Endothelial cell of umbilical vein (primary cell): ENCODE measurements around the gene NATD1. TPM values are rescaled to one million over a fixed set of nuclear protein-coding genes. Genes with fewer than 3 reads are reported as not detected.
A peak's percentile ranks its signal among the peaks of the same experiment; 100 is the strongest.

Experiments
- BruUV-seq: library from RNA; stranded (reverse); fragments of 400-500 nt; replicated peaks from 2 replicates; lab custom pipeline; 2021; lab: Mats Ljungman, UMichigan
- CTCF ChIA-PET: fragments of 300-600, 350-600 bp; sonication (Branson Sonifier 250); formaldehyde crosslinking; loops from one replicate; lab custom pipeline; 2021; ENCODE audit warnings: antibody characterized with exemption, inconsistent platforms; lab: Charles Lee
- POLR2A ChIA-PET: fragments of 300-600, 350-600 bp; sonication (Branson Sonifier 250); formaldehyde crosslinking; loops from one replicate; lab custom pipeline; 2021; ENCODE audit warnings: antibody characterized with exemption, inconsistent platforms; lab: Charles Lee
- DNase-seq: peaks from one replicate; pipeline ENCODE4 v3.0.0-alpha.2; 2011; ENCODE audit warnings: low read depth, low spot score
- FAIRE-seq: peaks from 2 replicates; lab custom pipeline; 2011; peaks lifted over from hg19 to GRCh38; lab: Jason Lieb, UNC
- H2AFZ ChIP-seq: 2 replicates; pipeline ENCODE4 v1.6.0; 2012; ENCODE audit warnings: low read depth, low read length, control low read depth, inconsistent platforms
- H3K27ac ChIP-seq: 2 replicates; pipeline ENCODE4 v1.5.1; 2011; ENCODE audit warnings: low read depth, mild to moderate bottlenecking, control low read depth, low read length, moderate library complexity; ENCODE audit not compliant: insufficient read depth
- H3K27me3 ChIP-seq, 2 experiments: 2 replicates each; pipeline versions ENCODE4 v1.6.0 to v1.6.1; 2011; ENCODE audit warnings: low read length in 2 of 2, mixed read lengths in 1 of 2; ENCODE audit not compliant: control insufficient read depth in 2 of 2, insufficient read depth in 2 of 2
- H3K36me3 ChIP-seq, 2 experiments: 2 replicates in 1 of 2; 3 replicates in 1 of 2; pipeline ENCODE4 v1.5.1; 2011; ENCODE audit warnings: low read length in 2 of 2, mild to moderate bottlenecking in 1 of 2, moderate library complexity in 1 of 2; ENCODE audit not compliant: control insufficient read depth in 2 of 2, insufficient read depth in 2 of 2; ENCODE audit errors: extremely low read depth in 1 of 2
- H3K4me1 ChIP-seq: 3 replicates; pipeline ENCODE4 v1.5.1; 2011; ENCODE audit warnings: mild to moderate bottlenecking, low read length; ENCODE audit not compliant: control insufficient read depth, insufficient read depth; ENCODE audit errors: extremely low read depth
- H3K4me2 ChIP-seq: 2 replicates; pipeline ENCODE4 v1.6.1; 2011; ENCODE audit warnings: low read length, control low read depth, mixed read lengths; ENCODE audit not compliant: insufficient read depth
- H3K4me3 ChIP-seq, 3 experiments: fragments of 200-600 bp in 1 of 3; sonication (generic), shearing (Covaris generic) in 1 of 3; replicated peaks in 1 of 3; 2 replicates each; pipeline ENCODE4 v1.5.1; 2011 to 2016; ENCODE audit warnings: control low read depth in 3 of 3, low read length in 3 of 3, mild to moderate bottlenecking in 2 of 3, inconsistent platforms in 1 of 3, low read depth in 1 of 3, moderate library complexity in 1 of 3; ENCODE audit not compliant: insufficient read depth in 1 of 3
- H3K79me2 ChIP-seq: 2 replicates; pipeline ENCODE4 v1.6.0; 2012; ENCODE audit warnings: low read length, inconsistent platforms; ENCODE audit not compliant: control insufficient read depth, insufficient read depth
- H3K9ac ChIP-seq: replicated peaks from 2 replicates; pipeline ENCODE3; 2011; ENCODE audit warnings: low read length, control low read depth; ENCODE audit not compliant: insufficient read depth; ENCODE audit errors: extremely low read depth
- H3K9me1 ChIP-seq: replicated peaks from 3 replicates; pipeline ENCODE4 v1.6.0; 2011; ENCODE audit warnings: mild to moderate bottlenecking, low read length; ENCODE audit not compliant: control insufficient read depth, insufficient read depth; ENCODE audit errors: extremely low read depth
- H3K9me3 ChIP-seq: replicated peaks from 2 replicates; pipeline ENCODE4 v1.5.1; 2012; ENCODE audit warnings: low read length, inconsistent platforms; ENCODE audit not compliant: control insufficient read depth, insufficient read depth
- H4K20me1 ChIP-seq: replicated peaks from 2 replicates; pipeline ENCODE3; 2011; ENCODE audit warnings: mild to moderate bottlenecking, low read length; ENCODE audit not compliant: control insufficient read depth, insufficient read depth; ENCODE audit errors: extremely low read depth
- CTCF ChIP-seq, 2 donors: IDR thresholded peaks; 1 replicate in 1 of 2; 2 replicates in 1 of 2; pipeline ENCODE4 v1.5.1; 2011; ENCODE audit warnings: low read length in 2 of 2, mild to moderate bottlenecking in 2 of 2, moderate library complexity in 2 of 2, control low read depth in 1 of 2, inconsistent platforms in 1 of 2, low read depth in 1 of 2; ENCODE audit not compliant: insufficient read depth in 1 of 2; ENCODE audit errors: extremely low read depth in 1 of 2
- EZH2 ChIP-seq: IDR thresholded peaks from 2 replicates; pipeline ENCODE4 v1.6.1; 2012; ENCODE audit warnings: borderline replicate concordance, low read depth, mild to moderate bottlenecking, moderate library complexity, low read length, inconsistent platforms; ENCODE audit not compliant: severe bottlenecking
- FOS ChIP-seq: IDR thresholded peaks from 2 replicates; pipeline ENCODE4 v1.6.1; 2011; ENCODE audit warnings: mild to moderate bottlenecking, low read length, moderate library complexity, borderline replicate concordance; ENCODE audit not compliant: insufficient read depth
- GATA2 ChIP-seq: IDR thresholded peaks from 2 replicates; pipeline ENCODE4 v1.7.0; 2011; ENCODE audit warnings: low read depth, mild to moderate bottlenecking, moderate library complexity, mixed read lengths, low read length; ENCODE audit not compliant: insufficient read length, insufficient read depth
- JUN ChIP-seq: IDR thresholded peaks from 2 replicates; pipeline ENCODE4 v1.6.1; 2011; ENCODE audit warnings: borderline replicate concordance, low read depth; ENCODE audit not compliant: insufficient read length, insufficient read depth
- MAX ChIP-seq: IDR thresholded peaks from 2 replicates; pipeline ENCODE4 v1.6.1; 2011; ENCODE audit not compliant: insufficient read depth, insufficient read length
- MYC ChIP-seq: IDR thresholded peaks from one replicate; pipeline ENCODE4 v1.6.1; 2011; ENCODE audit warnings: mild to moderate bottlenecking, low read depth, low read length
- POLR2A ChIP-seq: IDR thresholded peaks from 2 replicates; pipeline ENCODE4 v1.6.1; 2012; ENCODE audit warnings: low read depth, mild to moderate bottlenecking, control low read depth, low read length
- POLR2AphosphoS5 ChIP-seq: IDR thresholded peaks from 2 replicates; pipeline ENCODE4 v1.6.1; 2012; ENCODE audit warnings: low read depth, mild to moderate bottlenecking, control low read depth, low read length, moderate library complexity; ENCODE audit not compliant: insufficient read depth
- dilution Hi-C: fragments of 300-500 bp; cut with MboI; formaldehyde crosslinking; loops from one replicate; pipeline ENCODE4 v1.15.0; 2019; ENCODE audit warnings: low sequenced_read_pairs; ENCODE audit not compliant: extremely low pct_ligation_motif_present
- intact Hi-C: fragments of 100-400 bp; cut with micrococcal nuclease; formaldehyde crosslinking; loops from one replicate; pipeline ENCODE4 v1.10.0; 2022
- polyA plus RNA-seq, 4 experiments: library from polyadenylated mRNA; depleted of rRNA in 3 of 4; stranded (reverse) in 3 of 4; unstranded in 1 of 4; fragments of >200 nt; gene quantifications; 2 replicates each; pipeline versions ENCODE4 v1.2.1 to v1.2.3, GENCODE V29; 2011 to 2012; ENCODE audit warnings: missing spikeins in 1 of 4
- total RNA-seq: library from RNA; stranded (reverse); gene quantifications from 2 replicates; pipeline ENCODE4 v1.2.3, GENCODE V29; 2021

The NATD1 gene
- total and polyA plus RNA-seq, 2 donors (not counting 3 experiments of a cell fraction or from before 2014, with no cell fraction given) = 7.0 to 7.2 TPM

GRCh38 chr17:21286909-21287702, 33.9 kb upstream of the NATD1 start:
- ChIA-PET POLR2A (interaction anchor here (1.4 kb wide), 1 partner anchor 12 kb away, joined by 5 read pairs; no protein-coding TSS in a partner anchor), CTCF (interaction anchor here (1.4 to 3.9 kb wide), 5 partner anchors 7 to 225 kb away, joined by 4 to 39 read pairs (median 14); no protein-coding TSS in a partner anchor)
- Histone ChIP-seq H3K4me2 (peak overlapping the region; percentile 74), H3K9me1 (no peaks in the 10 kb centered on the region), H2AFZ (no peak overlapping the region), H3K9ac (peak overlapping the region; percentile 84), H3K79me2 (peaks cover 57% of the 10 kb centered on the region), H3K27ac (peak overlapping the region; percentile 99), H4K20me1 (no peaks in the 10 kb centered on the region), H3K4me3 (peak overlapping the region in 2 of 3 experiments; percentile 4), H3K4me1 (peaks cover 45% of the 10 kb centered on the region), H3K27me3 (no peaks in the 10 kb centered on the region), H3K9me3 (no peaks in the 10 kb centered on the region), H3K36me3 (no peaks in the 10 kb centered on the region)
- BruUV-seq = TSS peak; percentile 55
- intact Hi-C loops = loop anchor here (2.0 kb wide), 1 partner anchor 352 kb away; no protein-coding TSS in a partner anchor
- no peak for TF ChIP-seq CTCF (IDR thresholded peaks at IDR 0.05; ENCODE audit: extremely low read depth in 1 of 2, insufficient read depth in 1 of 2, low read depth in 1 of 2, low read length in 2 of 2)
- TF ChIP-seq GATA2 = no peak
- TF ChIP-seq MAX = no peak
- TF ChIP-seq MYC = no peak
- no peak for TF ChIP-seq FOS
- TF ChIP-seq POLR2A = no peak
- no peak for TF ChIP-seq EZH2
- no peak for TF ChIP-seq POLR2AphosphoS5
- no peak for TF ChIP-seq JUN
- dilution Hi-C loops = no loop called here
- no peak for DNase-seq
- FAIRE-seq = no peak
